B cell (primary cell): ENCODE results near the gene PROM2. TPM values are rescaled to one million over a fixed set of nuclear protein-coding genes. Genes with fewer than 3 reads are reported as not detected.

ENCODE experiments used
- ATAC-seq: fragments of 200-7000 bp; cut with Tn5 transposase; one replicate; pipeline ENCODE4 v1.10.0; 2021; ENCODE audit warnings: low read depth, mild to moderate bottlenecking, moderate number of reproducible peaks, moderate library complexity
- CTCF ChIA-PET: fragments of 350-600 bp; sonication (Branson Sonifier 250); formaldehyde crosslinking; loops from one replicate; lab custom pipeline; 2021; ENCODE audit warnings: antibody characterized with exemption, inconsistent platforms; lab: Charles Lee
- POLR2A ChIA-PET: fragments of 350-600 bp; sonication (Branson Sonifier 250); formaldehyde crosslinking; loops from one replicate; lab custom pipeline; 2021; ENCODE audit warnings: antibody characterized with exemption; lab: Charles Lee
- DNase-seq: peaks from one replicate; pipeline ENCODE4 v3.0.0; 2013
- H2AFZ ChIP-seq: 2 replicates; pipeline ENCODE4 v1.6.1; 2012; ENCODE audit warnings: mild to moderate bottlenecking, low read depth, low read length; ENCODE audit not compliant: insufficient read depth, poor library complexity, severe bottlenecking
- H3K27ac ChIP-seq, 2 donors: 1 replicate in 1 of 2; 2 replicates in 1 of 2; pipeline ENCODE4 v1.5.1; 2012 to 2013; ENCODE audit warnings: low read length in 2 of 2, mild to moderate bottlenecking in 2 of 2, moderate library complexity in 1 of 2
- H3K27me3 ChIP-seq, 4 experiments: fragments of 200-600 bp in 1 of 4; sonication (generic) in 1 of 4; replicated peaks in 1 of 4; 1 replicate in 2 of 4; 2 replicates in 2 of 4; pipeline versions ENCODE4 v1.6.1 to v1.7.0; 2013 to 2016; ENCODE audit warnings: low read length in 3 of 4, mild to moderate bottlenecking in 2 of 4, mixed read lengths in 1 of 4, moderate library complexity in 1 of 4; ENCODE audit not compliant: insufficient read depth in 4 of 4, control insufficient read depth in 3 of 4; ENCODE audit errors: control extremely low read depth in 1 of 4
- H3K36me3 ChIP-seq, 2 experiments: replicated peaks in 1 of 2; 1 replicate in 1 of 2; 2 replicates in 1 of 2; pipeline versions ENCODE4 v1.6.1 to v1.7.1; 2013; ENCODE audit warnings: low read length in 1 of 2; ENCODE audit not compliant: insufficient read depth in 2 of 2, control insufficient read depth in 1 of 2; ENCODE audit errors: control extremely low read depth in 1 of 2, extremely low read depth in 1 of 2
- H3K4me1 ChIP-seq, 2 donors: fragments of 200-600 bp in 1 of 2; sonication (generic) in 1 of 2; 1 replicate in 1 of 2; 2 replicates in 1 of 2; pipeline versions ENCODE4 v1.5.1 to v1.6.1; 2013 to 2017; ENCODE audit warnings: low read length in 2 of 2; ENCODE audit not compliant: control insufficient read depth in 2 of 2, insufficient read depth in 2 of 2
- H3K4me2 ChIP-seq: replicated peaks from 2 replicates; pipeline ENCODE3; 2012; ENCODE audit warnings: mild to moderate bottlenecking, low read depth, low read length; ENCODE audit not compliant: poor library complexity, severe bottlenecking
- H3K4me3 ChIP-seq, 5 experiments: fragments of 200-600 bp in 1 of 5; sonication (generic) in 1 of 5; 1 replicate in 3 of 5; 2 replicates in 2 of 5; pipeline versions ENCODE4 v1.5.1 to v1.7.0; 2011 to 2016; ENCODE audit warnings: low read length in 4 of 5, mild to moderate bottlenecking in 4 of 5, low read depth in 2 of 5, control low read depth in 1 of 5, moderate library complexity in 1 of 5; ENCODE audit not compliant: insufficient read depth in 1 of 5; ENCODE audit errors: control extremely low read depth in 1 of 5, extremely low read depth in 1 of 5
- H3K79me2 ChIP-seq: fragments of 200-600 bp; sonication (generic); one replicate; pipeline ENCODE4 v1.6.0; 2016; ENCODE audit warnings: low read length; ENCODE audit not compliant: control insufficient read depth, insufficient read depth
- H3K9ac ChIP-seq: fragments of 200-600 bp; sonication (generic); 2 replicates; pipeline ENCODE4 v1.6.1; 2017; ENCODE audit warnings: mild to moderate bottlenecking, low read length, moderate library complexity
- H3K9me3 ChIP-seq, 3 donors: one replicate each; pipeline versions ENCODE4 v1.6.1 to v1.7.1; 2013; ENCODE audit warnings: low read length in 2 of 3; ENCODE audit not compliant: control insufficient read depth in 2 of 3, insufficient read depth in 1 of 3; ENCODE audit errors: control extremely low read depth in 1 of 3
- H4K20me1 ChIP-seq: 2 replicates; pipeline ENCODE4 v1.6.0; 2012; ENCODE audit warnings: mild to moderate bottlenecking, low read length; ENCODE audit not compliant: insufficient read depth, control insufficient read depth, poor library complexity, severe bottlenecking
- H3K27ac Mint-ChIP-seq: one replicate; pipeline ENCODE4 v1.8.0; 2021; ENCODE audit warnings: mixed read lengths
- H3K27me3 Mint-ChIP-seq: one replicate; pipeline ENCODE4 v1.8.0; 2021; ENCODE audit warnings: mixed read lengths
- H3K4me1 Mint-ChIP-seq: one replicate; pipeline ENCODE4 v1.8.0; 2021; ENCODE audit warnings: mixed read lengths
- H3K4me3 Mint-ChIP-seq: one replicate; pipeline ENCODE4 v1.8.0; 2021; ENCODE audit warnings: mixed read lengths
- H3K9me3 Mint-ChIP-seq: one replicate; pipeline ENCODE4 v1.8.0; 2022; ENCODE audit warnings: mixed read lengths; ENCODE audit not compliant: insufficient read depth
- EZH2 ChIP-seq: IDR thresholded peaks from 2 replicates; pipeline ENCODE4 v1.6.1; 2012; ENCODE audit warnings: borderline replicate concordance, low read depth, mild to moderate bottlenecking, moderate library complexity, low read length; ENCODE audit not compliant: insufficient read depth, poor library complexity, severe bottlenecking
- WGBS: methylation state at CpG from one replicate; pipeline ENCODE4 v1.1.5; 2013; ENCODE audit warnings: missing lambda C conversion rate; ENCODE audit not compliant: insufficient coverage; 5-methylcytosine and 5-hydroxymethylcytosine counted together
- intact Hi-C: fragments of 100-400 bp; cut with micrococcal nuclease; formaldehyde crosslinking; loops from one replicate; pipeline ENCODE4 v1.10.0; 2022
- polyA plus RNA-seq: library from polyadenylated mRNA; depleted of rRNA; stranded (reverse); fragments of >200 nt; gene quantifications from 2 replicates; pipeline ENCODE4 v1.2.3, GENCODE V29; 2012
- total RNA-seq, 2 donors: library from RNA; stranded (reverse); fragments of 120-200 nt in 1 of 2; gene quantifications; 1 replicate in 1 of 2; 2 replicates in 1 of 2; pipeline versions ENCODE4 v1.2.3 to v1.2.4, GENCODE V29; 2013 to 2022
- TF ChIP-seq, protein P1 (sequence below): fragments of 200-600 bp; IDR thresholded peaks from one replicate; pipeline ENCODE4 v1.8.0; 2022; ENCODE audit warnings: antibody characterized with exemption, mild to moderate bottlenecking

The PROM2 gene
- total and polyA plus RNA-seq, 2 donors (not counting 1 experiment from before 2014, with no cell fraction given) = 0.67 to 1.3 TPM

DNA sequence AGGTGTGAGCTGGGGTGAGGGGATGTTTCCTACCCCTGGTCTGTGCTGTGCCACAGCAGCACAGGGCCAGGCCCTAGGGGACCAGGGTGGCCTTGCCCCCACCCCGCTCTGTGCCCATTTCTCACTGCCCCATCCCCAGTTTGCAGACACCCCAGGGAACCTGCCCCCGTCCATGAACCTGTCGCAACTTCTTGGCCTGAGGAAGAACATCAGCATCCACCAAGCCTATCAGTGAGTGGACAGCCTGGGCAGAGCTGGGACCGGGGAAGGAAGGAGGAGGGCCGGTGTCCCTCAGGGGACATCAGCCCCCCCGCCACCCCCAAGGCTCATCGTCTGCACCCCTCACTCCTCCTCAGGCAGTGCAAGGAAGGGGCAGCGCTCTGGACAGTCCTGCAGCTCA lies 7.5 kb downstream of the PROM2 start:
- no peaks in the 10 kb centered on the region for H3K36me3 ChIP-seq
- H4K20me1 ChIP-seq = no peaks in the 10 kb centered on the region
- no peaks in the 10 kb centered on the region for H3K27me3 ChIP-seq
- Mint-ChIP-seq H3K27ac (no peak overlapping the region), H3K4me1 (no peaks in the 10 kb centered on the region), H3K9me3 (no peaks in the 10 kb centered on the region), H3K4me3 (no peak overlapping the region), H3K27me3 (no peaks in the 10 kb centered on the region)
- H3K4me2 ChIP-seq = no peak overlapping the region
- H3K4me1 ChIP-seq = no peaks in the 10 kb centered on the region
- DNase-seq (no peak), ATAC-seq (no peak)
- intact Hi-C loops = no loop called here
- H3K79me2 ChIP-seq = no peaks in the 10 kb centered on the region
- TF ChIP-seq, protein P1, sequence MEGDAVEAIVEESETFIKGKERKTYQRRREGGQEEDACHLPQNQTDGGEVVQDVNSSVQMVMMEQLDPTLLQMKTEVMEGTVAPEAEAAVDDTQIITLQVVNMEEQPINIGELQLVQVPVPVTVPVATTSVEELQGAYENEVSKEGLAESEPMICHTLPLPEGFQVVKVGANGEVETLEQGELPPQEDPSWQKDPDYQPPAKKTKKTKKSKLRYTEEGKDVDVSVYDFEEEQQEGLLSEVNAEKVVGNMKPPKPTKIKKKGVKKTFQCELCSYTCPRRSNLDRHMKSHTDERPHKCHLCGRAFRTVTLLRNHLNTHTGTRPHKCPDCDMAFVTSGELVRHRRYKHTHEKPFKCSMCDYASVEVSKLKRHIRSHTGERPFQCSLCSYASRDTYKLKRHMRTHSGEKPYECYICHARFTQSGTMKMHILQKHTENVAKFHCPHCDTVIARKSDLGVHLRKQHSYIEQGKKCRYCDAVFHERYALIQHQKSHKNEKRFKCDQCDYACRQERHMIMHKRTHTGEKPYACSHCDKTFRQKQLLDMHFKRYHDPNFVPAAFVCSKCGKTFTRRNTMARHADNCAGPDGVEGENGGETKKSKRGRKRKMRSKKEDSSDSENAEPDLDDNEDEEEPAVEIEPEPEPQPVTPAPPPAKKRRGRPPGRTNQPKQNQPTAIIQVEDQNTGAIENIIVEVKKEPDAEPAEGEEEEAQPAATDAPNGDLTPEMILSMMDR = no peak
- TF ChIP-seq EZH2 = no peak
- no peak overlapping the region for H3K4me3 ChIP-seq
- 92% methylated on average over 4 of the region's 8 CpGs for WGBS
- H3K9me3 ChIP-seq = peaks cover 0 to 4% (median 0%) of the 10 kb centered on the region in 3 donors
- no peak overlapping the region for H2AFZ ChIP-seq
- no peak overlapping the region for H3K27ac ChIP-seq
- POLR2A ChIA-PET = no interaction called here
- no peak overlapping the region for H3K9ac ChIP-seq
- CTCF ChIA-PET = no interaction called here

DNA sequence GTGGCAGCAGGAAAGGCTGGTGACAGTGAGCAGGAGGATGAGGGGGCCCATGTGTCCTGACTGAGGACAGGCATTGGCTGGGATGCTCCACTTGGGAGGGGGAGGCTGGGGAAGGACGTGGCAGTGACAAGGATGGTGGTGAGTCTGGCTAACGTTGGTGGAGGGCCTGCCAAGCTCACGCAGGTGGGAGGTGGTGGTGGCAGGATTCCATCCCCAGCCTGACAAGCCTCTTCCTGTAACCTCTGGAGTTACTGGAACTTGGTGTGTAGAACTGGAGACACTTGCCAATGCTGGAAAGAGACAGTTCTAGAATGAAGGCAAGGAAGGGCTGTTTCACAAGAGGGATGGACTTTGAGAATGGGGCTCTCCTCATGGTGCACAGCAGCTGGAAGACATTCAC lies 8.2 kb downstream of the PROM2 start:
- Mint-ChIP-seq H3K27me3 (no peaks in the 10 kb centered on the region), H3K4me3 (no peak overlapping the region), H3K9me3 (no peaks in the 10 kb centered on the region), H3K4me1 (no peaks in the 10 kb centered on the region), H3K27ac (no peak overlapping the region)
- WGBS = 78% methylated on average over 3 of the region's 3 CpGs
- Histone ChIP-seq H3K27ac (no peak overlapping the region), H3K36me3 (no peaks in the 10 kb centered on the region), H3K4me2 (no peak overlapping the region), H3K9me3 (peaks cover 0 to 4% (median 0%) of the 10 kb centered on the region in 3 donors), H4K20me1 (no peaks in the 10 kb centered on the region), H3K79me2 (no peaks in the 10 kb centered on the region), H3K4me1 (no peaks in the 10 kb centered on the region), H3K4me3 (no peak overlapping the region), H2AFZ (no peak overlapping the region), H3K27me3 (no peaks in the 10 kb centered on the region), H3K9ac (no peak overlapping the region)
- intact Hi-C loops = no loop called here
- ChIA-PET CTCF (no interaction called here), POLR2A (no interaction called here)
- no peak for TF ChIP-seq EZH2
- TF ChIP-seq, protein P1 = no peak
- DNase-seq = no peak
- ATAC-seq = no peak
